Measurements from ENCODE around the gene GABBR2.

GABBR2 gene

DNA sequence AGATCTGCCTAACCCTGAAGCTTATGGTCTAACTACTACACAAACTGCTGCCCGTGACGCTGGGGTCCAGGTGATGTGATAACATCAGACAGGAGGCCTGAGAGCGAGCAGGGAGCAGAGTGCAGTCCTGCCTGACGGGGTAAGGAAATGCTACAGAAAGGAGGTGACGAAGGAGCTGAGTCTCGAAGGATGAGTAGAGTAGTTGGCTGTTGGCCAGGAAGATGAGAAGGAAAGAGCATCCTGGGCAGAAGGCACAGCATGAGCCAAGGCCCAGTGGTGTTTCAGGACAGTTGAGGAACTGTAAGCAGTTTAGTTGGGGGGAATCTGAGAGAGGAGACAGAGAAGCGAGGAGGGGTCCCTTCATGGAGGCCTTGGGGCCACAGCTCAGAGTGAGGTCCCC is 317.3 kb downstream of the GABBR2 start:
- DNase-seq = no peak

DNA sequence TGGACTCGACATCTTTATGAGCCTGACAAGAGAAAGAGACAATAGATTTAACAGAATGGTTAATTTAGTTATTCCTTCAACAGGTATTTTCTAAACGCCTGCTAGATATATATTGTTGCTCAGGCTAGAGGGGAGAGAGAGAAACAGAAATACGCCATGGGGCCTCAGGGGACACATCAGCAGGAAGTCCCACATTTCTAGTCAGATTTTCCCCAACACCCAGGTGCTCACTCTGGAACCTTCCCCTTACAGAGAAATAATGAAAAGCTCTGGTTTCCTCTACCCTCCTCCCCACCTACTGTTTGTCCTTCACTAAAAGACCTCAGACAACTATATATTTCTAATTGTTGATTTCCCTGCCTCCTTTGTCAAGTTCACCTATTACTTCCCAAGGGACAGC is 323.0 kb downstream of the GABBR2 start:
- no peak for DNase-seq

DNA sequence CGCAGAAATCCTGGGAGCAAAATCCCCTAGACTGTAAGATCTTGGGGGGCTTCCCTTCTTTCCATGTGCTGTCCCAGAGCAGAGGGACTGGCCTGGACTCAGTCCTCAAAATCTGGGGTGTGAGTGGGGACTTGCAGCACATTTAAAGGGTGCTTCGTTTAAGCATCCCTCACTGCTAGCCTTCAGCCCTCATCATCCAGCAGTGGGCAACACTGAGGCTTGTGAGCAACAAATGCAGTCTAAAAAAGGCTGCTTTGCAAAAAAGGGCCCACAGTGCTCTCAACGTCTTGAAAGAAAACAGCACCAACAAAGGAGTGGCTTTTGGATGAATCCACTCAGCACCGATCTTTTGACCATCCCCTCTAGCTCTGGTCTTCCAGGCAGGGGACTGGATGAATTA is 325.0 kb downstream of the GABBR2 start:
- DNase-seq = no peak

DNA sequence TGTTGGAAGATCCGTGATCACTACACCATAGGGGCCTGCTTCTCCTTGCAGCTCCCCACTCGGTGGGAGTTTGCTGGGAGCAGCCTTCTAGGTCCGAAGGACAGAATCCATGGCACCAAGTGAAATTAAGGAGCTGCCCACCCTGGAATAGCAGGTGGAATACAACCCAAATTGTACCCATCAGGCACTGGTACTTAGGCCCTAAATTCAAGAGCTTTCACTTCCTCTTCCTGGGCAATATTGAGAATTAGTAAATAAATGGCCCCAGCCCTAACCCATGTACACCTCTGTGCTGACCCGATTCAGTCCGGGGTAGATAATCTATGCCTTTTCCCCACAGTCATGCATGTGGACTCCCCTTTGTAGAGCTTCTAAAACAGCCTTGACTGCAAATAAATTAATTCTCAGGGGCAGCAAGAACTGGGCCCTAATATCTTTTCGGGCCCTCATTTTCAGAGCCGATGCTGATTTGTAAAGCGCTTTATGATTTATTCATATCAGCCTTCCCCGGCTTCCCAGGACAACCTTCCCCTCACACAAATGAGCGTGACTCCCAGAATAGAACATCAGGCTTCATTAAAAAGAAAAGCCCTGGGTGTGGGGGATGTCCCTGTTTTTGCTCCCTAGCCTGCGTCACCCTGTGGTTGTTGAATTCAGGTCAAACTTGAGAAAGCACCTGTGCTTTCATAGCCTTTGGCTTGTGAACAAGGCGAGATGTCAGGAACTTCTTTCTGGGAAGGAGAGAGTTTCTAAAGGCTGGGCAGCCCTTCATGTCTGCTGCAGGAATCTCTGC is 327.2 kb downstream of the GABBR2 start:
- no peak for DNase-seq

DNA sequence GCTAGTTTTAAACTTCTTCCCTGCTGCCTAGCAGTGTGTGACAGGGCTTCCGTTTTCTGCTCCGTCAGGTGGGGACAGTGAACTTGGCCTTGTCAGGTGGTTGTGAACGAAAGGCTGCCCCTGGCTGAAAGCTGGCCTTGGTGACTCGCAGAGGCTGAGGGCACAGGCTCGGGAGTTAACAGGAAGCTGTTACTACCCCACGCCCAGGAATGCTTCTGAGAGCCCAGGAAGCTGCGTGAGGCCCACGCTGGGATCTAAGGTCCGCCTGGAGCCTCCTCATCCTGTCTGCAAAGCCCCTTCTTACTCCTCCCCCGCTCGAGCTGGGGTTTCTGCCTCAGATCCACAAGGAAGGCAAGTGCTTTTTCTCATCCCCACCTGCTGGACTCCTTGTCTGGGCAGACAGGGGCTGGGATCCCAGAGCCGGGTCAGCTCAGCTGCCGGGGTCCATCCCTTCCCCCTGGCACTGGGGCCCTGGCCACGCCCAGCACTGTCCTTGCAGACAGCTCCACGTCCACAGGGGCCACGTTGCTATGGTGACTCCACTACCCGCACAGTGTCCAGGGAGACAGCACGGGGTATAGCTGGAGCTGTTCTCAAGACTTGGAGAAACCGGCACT is 328.6 kb downstream of the GABBR2 start:
- no peak for DNase-seq

DNA sequence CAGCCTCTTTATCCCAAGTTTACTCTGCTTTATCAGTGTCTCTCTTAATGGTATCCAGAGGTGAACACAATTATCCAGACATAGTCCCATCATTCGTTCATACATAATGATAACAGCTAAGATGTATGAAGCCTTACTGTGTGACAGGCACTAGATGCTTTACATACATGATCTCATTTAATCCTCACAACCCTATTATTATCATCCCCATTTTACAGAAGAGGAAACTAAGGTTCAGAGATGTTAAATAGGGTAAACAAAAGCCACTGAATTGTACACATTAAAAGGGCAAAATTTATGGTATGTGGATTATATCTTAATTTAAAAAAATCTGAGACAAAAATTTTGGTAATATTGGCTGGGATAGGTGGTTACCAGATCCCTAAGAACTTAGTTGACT is 329.2 kb downstream of the GABBR2 start:
- DNase-seq = no peak

DNA sequence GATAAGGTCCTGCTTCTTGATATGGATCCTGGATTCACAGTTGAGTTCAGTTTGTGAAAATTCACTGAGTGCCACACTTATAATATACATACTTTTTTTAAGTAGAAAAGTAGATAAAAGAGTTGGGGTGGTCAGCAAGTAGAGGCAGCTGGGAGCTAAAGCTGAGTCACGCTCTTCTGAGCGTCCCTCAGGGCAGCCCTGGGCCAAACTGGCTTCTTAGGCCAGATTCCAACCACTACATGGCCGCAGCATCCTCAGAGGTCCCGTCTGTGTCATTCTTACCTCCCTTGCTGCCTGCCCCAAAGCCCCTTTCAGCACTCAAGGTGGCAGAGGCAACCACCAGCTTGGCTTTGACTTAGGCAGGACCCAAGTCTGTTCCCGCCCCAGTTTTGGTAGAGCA is 329.9 kb downstream of the GABBR2 start:
- DNase-seq = no peak

DNA sequence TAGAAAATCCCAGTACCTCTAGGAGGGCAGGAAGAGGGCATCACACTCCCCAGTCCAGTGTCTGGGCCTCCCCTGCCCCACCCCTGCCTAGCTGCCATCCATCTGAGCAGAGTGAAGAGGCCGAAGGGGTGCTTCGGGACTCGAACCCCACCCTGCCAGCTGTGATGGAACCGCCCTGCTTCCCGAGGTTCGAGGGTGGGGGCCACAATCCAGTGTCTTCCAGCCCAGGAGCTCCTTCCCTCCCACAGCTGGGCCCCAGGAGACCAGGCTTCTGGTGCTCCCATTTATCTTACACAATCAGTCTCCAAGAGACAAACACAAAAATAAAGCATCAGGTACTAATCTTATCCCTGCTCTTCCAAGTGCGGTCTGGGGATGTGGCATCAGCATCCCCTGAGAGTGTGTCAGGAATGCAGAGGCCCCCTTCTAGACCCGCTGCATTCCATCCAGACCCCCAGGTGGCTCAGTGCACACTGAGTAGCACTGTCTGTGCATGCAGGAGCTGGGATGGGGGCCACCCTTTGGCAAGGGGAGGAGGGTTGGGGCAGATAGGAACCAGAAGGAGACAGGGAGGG is 330.4 kb downstream of the GABBR2 start:
- DNase-seq = no peak

DNA sequence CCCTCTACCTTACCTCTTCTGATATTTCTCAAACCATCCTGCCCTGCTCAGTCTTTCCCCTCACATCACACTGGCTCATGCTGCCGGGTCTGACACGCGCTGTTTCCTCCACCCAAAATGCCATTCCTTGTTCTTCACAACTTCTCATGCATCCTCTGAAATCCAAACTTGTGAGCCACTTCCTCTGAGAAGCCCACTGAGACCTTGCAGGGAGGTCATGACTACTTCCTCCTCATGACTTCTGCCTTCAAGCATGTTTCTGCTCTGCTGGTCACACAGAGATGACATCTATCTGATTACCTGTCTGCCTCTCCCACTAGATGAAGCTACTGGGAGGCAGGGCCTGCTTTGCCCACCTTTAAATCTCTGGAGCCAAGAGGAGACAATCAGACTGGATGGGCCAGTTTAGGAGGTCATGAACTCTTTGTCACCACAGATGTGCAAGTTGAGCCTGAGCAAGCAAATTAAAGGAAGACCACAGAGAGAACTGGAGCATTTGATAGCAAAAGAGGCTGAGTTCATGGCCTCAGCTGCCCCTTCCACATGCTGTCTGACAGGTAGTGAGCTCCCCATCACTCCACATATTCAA is 333.5 kb downstream of the GABBR2 start:
- no peak for DNase-seq

DNA sequence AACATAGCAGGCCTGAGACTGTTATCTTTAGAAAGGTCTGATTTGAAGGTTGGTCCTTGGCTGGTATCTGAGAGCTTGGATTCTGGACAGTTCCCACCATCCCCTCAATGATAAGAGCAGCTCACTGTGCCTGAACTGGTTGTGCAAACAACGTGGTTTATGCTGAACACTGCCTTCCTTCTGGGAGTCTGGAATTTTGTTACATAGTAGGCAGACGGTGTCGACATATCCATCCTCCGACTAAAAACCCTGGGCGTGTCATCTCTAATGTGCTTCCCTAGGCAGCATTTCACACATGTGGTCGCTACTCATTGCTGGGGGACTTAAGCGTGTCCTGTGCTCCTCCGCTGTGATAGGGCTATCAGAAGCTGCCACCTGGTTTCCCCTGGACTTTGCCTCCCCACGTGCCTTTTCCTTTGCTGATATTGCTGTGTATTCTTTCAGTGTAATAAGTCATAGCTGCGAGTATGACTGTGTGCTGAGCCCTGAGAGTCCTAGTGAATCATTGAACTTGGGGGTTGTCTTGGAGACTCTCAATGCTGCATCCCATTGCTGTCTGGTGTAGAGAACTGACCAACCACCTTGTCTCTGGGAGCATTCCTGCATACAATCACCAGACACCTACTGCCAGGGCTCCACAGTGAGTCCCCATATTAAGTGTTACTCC is 334.2 kb downstream of the GABBR2 start:
- DNase-seq = no peak

DNA sequence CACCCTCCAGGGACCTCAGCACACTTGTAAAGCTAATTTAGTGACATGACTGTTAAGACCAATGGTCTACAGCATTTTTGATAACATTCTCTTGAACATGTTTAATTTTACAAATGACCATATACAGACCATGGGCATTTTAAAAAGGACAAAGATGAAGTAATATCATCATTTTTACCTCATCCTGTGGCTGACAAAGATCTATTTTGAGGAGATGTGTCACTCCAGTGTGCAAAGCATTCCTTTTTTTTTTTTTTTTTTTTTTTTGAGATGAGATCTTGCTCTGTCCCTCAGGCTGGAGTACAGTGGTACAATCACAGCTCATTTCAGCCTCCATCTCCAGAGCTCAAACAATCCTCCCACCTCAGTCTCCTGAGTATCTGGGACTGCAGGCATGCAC is 335.1 kb downstream of the GABBR2 start:
- DNase-seq = no peak

DNA sequence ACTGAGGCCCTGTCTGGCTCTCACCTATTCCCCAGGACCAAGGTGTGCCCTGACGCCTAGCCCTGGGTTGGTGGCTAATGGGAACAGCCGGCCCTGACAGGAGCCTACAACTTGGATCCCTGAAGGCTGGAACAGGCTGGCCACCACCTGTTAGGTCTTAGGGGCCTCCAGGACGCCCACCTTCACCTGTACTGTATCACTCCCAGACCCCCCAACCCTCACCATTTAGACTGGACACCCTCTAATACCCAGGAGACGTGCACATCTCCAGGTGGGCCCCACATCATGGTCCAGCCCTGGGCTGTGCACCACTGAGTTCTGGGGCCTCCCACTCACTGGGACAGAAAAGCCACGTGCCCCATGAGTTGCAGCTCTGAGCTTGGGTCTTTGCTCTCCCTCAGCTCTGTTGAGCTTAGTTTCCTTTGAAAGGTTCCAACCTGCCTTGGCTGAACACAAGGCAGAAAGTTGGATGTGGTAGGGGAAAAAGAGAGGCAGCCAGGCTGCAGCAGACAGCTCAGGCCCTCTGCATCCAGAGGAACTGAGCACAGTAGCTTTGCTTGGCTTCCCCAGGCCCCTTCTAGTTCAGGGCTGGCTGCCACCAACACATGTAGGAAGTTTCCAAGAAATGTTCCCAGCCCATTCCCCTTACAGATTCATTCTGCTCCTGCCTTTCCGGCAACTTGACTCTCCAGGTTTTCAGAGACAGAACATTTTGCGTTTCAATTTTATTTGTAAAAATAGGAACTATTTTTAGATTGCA is 336.5 kb downstream of the GABBR2 start:
- no peak for DNase-seq

DNA sequence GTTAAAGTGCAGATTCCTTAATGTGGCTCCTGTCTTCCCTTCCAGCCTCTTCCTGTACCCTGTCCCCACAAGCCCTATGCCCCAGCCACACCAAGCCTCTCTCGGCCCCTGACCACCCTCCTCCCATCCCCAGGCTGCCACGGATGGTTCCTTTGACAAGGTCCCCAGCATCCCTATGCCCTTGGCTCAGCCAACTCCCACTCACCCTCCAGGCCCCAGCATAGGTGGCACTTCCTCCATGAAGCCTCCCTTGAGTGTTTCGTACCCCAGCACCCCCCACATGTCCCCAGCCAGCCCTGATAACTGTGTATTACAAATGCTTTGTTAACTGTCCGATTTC is 337.8 kb downstream of the GABBR2 start:
- no peak for DNase-seq

DNA sequence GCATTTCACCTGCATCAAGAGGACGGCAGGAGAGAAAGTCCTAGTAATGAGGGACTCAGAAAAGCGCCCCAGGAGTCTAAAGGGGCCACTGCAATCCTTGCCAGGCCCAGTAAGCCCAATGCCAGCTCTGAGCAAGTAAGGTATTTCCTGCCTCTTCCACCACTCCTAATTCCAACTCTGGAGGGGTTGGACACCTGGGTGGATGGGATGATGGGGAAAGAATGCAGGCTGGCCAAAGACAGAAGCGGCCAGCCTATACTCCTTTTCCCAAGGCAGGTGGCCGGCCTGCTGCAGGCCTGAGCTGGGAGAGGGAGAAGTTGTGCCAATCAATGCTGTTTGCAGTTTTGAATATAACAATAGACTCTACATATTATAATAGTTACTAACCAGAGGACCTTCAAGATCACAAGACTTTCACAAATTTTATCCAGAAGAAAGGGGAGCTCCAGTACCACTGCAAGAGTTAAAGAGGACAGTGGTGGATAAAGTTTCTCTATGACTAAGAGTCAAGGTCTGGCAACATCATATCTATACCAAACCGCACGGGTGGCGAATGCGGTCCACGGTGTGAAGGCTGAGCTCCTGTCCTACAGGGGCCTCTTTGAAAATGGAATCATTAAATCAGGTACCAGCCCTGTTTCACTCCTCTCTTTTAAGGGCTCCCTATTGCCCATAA is 338.3 kb downstream of the GABBR2 start:
- DNase-seq = no peak

DNA sequence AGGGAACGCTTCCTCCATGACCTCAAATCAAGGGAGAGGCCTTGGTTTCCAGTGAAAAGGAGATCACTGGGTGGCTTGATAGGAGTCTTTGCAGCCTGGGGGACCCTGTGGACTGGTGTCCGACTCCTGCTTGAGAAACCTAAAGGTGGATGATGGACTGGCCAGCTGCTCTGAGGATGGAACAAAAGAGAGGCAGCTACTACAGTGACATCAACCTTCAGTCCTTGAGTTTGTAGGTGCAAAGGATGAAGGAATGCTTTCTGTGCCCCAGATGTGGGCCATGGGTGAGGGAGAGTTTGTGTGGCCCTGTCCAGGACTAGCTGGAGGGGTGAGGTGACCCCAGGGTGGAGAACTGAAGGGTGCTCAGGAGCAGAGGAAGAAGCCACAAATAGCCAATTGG is 338.8 kb downstream of the GABBR2 start:
- no peak for DNase-seq

DNA sequence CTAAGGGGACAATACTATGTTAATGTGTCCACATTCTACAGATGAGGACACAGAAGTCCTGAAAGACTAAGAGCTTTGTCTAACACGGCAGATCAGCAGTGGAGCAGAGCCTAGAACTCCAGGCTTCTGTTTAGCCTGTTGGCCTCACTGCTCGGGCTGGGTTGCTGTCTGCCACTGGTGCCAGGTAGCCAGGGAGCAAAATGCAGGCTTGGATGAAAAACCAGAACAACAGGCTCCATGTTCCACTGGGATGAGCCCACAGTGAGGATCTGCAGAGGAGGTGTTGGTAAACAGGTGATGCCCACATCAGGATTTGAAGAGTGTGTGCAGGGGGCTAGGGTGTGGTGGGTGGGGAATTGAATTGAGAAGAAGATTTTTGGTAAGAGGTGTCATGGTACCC is 339.3 kb downstream of the GABBR2 start:
- no peak for DNase-seq

DNA sequence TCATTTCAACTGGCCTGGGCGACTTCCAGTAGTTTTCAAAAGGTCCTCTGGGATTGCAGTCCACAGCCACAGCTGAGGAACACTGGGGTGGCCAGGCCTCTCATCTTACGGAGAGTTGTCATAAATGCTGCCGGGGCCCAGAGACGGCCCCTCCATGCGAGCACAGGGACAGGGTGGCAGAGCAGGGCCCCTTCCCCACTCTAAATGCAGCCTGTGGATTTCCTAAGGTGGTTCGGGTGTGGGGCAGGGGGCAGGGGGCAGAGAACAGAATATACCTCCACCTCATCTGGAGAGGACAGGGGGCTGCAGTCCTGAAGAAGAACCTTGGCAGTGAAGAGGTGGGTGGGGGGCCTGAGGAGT is 339.7 kb downstream of the GABBR2 start:
- no peak for DNase-seq

DNA sequence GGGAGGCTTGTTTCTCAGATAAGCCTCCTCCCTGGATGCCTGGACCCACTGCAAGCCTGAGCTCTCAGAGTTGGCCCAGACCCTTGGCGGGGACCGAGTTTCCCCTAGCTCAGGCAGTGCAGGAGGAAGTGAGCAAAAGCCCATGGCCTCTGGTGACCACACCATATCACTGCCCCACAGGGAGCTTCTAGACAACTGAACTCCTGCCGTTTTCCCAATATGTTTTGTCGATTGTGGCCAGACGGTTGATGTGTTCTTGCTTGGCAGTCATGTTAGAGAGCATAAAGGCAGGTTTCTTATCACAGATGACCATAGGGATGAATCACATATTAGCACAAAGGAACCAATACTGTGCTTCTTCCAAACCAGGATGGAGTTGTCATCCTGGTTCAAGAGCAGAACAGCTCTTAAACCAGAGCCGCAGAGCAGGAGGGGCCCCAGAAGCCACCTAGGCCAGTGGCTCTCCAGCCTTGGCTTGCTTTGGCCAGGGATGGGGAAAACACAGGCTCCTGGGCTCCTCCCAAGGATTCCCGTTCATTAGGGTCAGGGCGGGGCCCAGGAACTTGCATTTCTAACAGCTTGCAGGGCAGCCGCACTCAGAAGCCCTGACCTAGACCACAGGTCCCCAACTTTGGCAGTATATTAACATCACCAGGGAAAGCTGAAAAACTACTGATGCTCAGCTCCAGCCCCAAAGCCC is 340.2 kb downstream of the GABBR2 start:
- DNase-seq = no peak

DNA sequence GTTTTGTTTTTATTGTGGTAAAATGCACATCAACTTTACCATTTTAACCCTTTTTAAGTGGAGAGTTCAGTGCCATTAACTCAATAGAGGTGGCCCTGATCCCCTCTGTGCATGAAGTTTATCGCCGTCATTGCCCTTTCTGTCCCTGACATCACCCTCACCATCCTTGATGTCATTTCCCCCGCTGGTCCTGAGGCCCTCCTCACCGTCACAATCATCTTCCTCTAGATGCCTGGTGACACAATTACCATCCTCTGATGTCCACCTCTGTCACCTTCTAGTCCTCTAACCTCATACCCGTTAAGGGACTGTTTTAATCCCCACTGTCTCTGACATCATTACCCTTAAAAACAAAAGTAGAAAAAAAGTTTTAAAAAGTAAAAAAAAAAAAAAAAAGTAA is 340.8 kb downstream of the GABBR2 start:
- no peak for DNase-seq

DNA sequence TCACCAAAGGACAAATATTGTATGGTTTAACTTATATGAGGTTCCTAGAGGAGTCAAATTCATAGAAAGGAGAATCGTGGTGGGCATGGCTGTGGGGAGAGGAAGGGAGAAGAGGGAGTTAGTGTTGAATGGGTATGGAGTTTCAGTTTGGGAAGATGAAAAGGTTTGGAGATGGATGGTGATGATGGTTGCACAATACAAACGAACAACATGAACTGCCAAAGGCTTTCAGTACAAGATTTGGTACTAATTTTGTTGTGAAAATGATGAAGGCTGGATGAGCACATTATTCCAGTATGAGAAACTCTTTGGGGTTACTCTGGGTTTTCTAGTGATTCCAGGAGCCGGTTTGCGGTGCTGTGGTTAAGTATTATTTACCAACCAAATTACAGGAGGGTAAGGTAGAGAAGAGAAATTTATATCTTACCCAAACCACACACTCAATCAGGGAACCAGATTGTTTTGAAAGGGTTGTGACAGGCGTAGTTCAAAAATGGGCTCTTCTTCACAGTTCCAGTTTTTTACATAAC is 341.3 kb downstream of the GABBR2 start:
- DNase-seq = no peak

DNA sequence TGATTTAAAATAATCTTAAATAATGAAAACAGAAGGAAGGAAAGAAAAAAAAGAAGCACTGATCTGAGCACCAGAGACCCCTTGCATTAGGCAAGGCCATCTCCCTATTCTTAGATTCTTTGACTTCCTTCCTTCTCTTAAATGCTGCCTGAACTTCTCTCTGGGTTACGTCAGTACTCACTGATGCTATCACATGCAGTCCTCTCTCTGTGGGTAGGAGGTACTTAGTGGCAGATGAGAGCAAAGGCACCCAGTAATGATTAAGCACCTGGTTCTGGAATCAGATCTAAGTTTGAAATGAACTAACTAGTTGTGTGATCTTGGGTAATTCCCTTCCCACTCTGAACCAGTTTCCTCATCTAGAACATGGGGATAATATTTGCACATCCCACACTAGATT is 343.0 kb downstream of the GABBR2 start:
- DNase-seq = no peak
